B cell (primary cell): Measurements from ENCODE around the gene STAT2. TPM values are rescaled to one million over a fixed set of nuclear protein-coding genes. Genes with fewer than 3 reads are reported as not detected.
A peak's percentile ranks its signal among the peaks of the same experiment; 100 is the strongest.

Experiments used
- ATAC-seq: fragments of 200-7000 bp; cut with Tn5 transposase; one replicate; pipeline ENCODE4 v1.10.0; 2021; ENCODE audit warnings: low read depth, mild to moderate bottlenecking, moderate number of reproducible peaks, moderate library complexity
- CTCF ChIA-PET: fragments of 350-600 bp; sonication (Branson Sonifier 250); formaldehyde crosslinking; loops from one replicate; lab custom pipeline; 2021; ENCODE audit warnings: antibody characterized with exemption, inconsistent platforms; lab: Charles Lee
- POLR2A ChIA-PET: fragments of 350-600 bp; sonication (Branson Sonifier 250); formaldehyde crosslinking; loops from one replicate; lab custom pipeline; 2021; ENCODE audit warnings: antibody characterized with exemption; lab: Charles Lee
- DNase-seq: peaks from one replicate; pipeline ENCODE4 v3.0.0; 2013
- H2AFZ ChIP-seq: 2 replicates; pipeline ENCODE4 v1.6.1; 2012; ENCODE audit warnings: mild to moderate bottlenecking, low read depth, low read length; ENCODE audit not compliant: insufficient read depth, poor library complexity, severe bottlenecking
- H3K27ac ChIP-seq, 2 donors: 1 replicate in 1 of 2; 2 replicates in 1 of 2; pipeline ENCODE4 v1.5.1; 2012 to 2013; ENCODE audit warnings: low read length in 2 of 2, mild to moderate bottlenecking in 2 of 2, moderate library complexity in 1 of 2
- H3K27me3 ChIP-seq, 4 experiments: fragments of 200-600 bp in 1 of 4; sonication (generic) in 1 of 4; replicated peaks in 1 of 4; 1 replicate in 2 of 4; 2 replicates in 2 of 4; pipeline versions ENCODE4 v1.6.1 to v1.7.0; 2013 to 2016; ENCODE audit warnings: low read length in 3 of 4, mild to moderate bottlenecking in 2 of 4, mixed read lengths in 1 of 4, moderate library complexity in 1 of 4; ENCODE audit not compliant: insufficient read depth in 4 of 4, control insufficient read depth in 3 of 4; ENCODE audit errors: control extremely low read depth in 1 of 4
- H3K36me3 ChIP-seq, 2 experiments: replicated peaks in 1 of 2; 1 replicate in 1 of 2; 2 replicates in 1 of 2; pipeline versions ENCODE4 v1.6.1 to v1.7.1; 2013; ENCODE audit warnings: low read length in 1 of 2; ENCODE audit not compliant: insufficient read depth in 2 of 2, control insufficient read depth in 1 of 2; ENCODE audit errors: control extremely low read depth in 1 of 2, extremely low read depth in 1 of 2
- H3K4me1 ChIP-seq, 2 donors: fragments of 200-600 bp in 1 of 2; sonication (generic) in 1 of 2; 1 replicate in 1 of 2; 2 replicates in 1 of 2; pipeline versions ENCODE4 v1.5.1 to v1.6.1; 2013 to 2017; ENCODE audit warnings: low read length in 2 of 2; ENCODE audit not compliant: control insufficient read depth in 2 of 2, insufficient read depth in 2 of 2
- H3K4me2 ChIP-seq: replicated peaks from 2 replicates; pipeline ENCODE3; 2012; ENCODE audit warnings: mild to moderate bottlenecking, low read depth, low read length; ENCODE audit not compliant: poor library complexity, severe bottlenecking
- H3K4me3 ChIP-seq, 5 experiments: fragments of 200-600 bp in 1 of 5; sonication (generic) in 1 of 5; 1 replicate in 3 of 5; 2 replicates in 2 of 5; pipeline versions ENCODE4 v1.5.1 to v1.7.0; 2011 to 2016; ENCODE audit warnings: low read length in 4 of 5, mild to moderate bottlenecking in 4 of 5, low read depth in 2 of 5, control low read depth in 1 of 5, moderate library complexity in 1 of 5; ENCODE audit not compliant: insufficient read depth in 1 of 5; ENCODE audit errors: control extremely low read depth in 1 of 5, extremely low read depth in 1 of 5
- H3K79me2 ChIP-seq: fragments of 200-600 bp; sonication (generic); one replicate; pipeline ENCODE4 v1.6.0; 2016; ENCODE audit warnings: low read length; ENCODE audit not compliant: control insufficient read depth, insufficient read depth
- H3K9ac ChIP-seq: fragments of 200-600 bp; sonication (generic); 2 replicates; pipeline ENCODE4 v1.6.1; 2017; ENCODE audit warnings: mild to moderate bottlenecking, low read length, moderate library complexity
- H3K9me3 ChIP-seq, 3 donors: one replicate each; pipeline versions ENCODE4 v1.6.1 to v1.7.1; 2013; ENCODE audit warnings: low read length in 2 of 3; ENCODE audit not compliant: control insufficient read depth in 2 of 3, insufficient read depth in 1 of 3; ENCODE audit errors: control extremely low read depth in 1 of 3
- H4K20me1 ChIP-seq: 2 replicates; pipeline ENCODE4 v1.6.0; 2012; ENCODE audit warnings: mild to moderate bottlenecking, low read length; ENCODE audit not compliant: insufficient read depth, control insufficient read depth, poor library complexity, severe bottlenecking
- H3K27ac Mint-ChIP-seq: one replicate; pipeline ENCODE4 v1.8.0; 2021; ENCODE audit warnings: mixed read lengths
- H3K27me3 Mint-ChIP-seq: one replicate; pipeline ENCODE4 v1.8.0; 2021; ENCODE audit warnings: mixed read lengths
- H3K4me1 Mint-ChIP-seq: one replicate; pipeline ENCODE4 v1.8.0; 2021; ENCODE audit warnings: mixed read lengths
- H3K4me3 Mint-ChIP-seq: one replicate; pipeline ENCODE4 v1.8.0; 2021; ENCODE audit warnings: mixed read lengths
- H3K9me3 Mint-ChIP-seq: one replicate; pipeline ENCODE4 v1.8.0; 2022; ENCODE audit warnings: mixed read lengths; ENCODE audit not compliant: insufficient read depth
- EZH2 ChIP-seq: IDR thresholded peaks from 2 replicates; pipeline ENCODE4 v1.6.1; 2012; ENCODE audit warnings: borderline replicate concordance, low read depth, mild to moderate bottlenecking, moderate library complexity, low read length; ENCODE audit not compliant: insufficient read depth, poor library complexity, severe bottlenecking
- WGBS: methylation state at CpG from one replicate; pipeline ENCODE4 v1.1.5; 2013; ENCODE audit warnings: missing lambda C conversion rate; ENCODE audit not compliant: insufficient coverage; 5-methylcytosine and 5-hydroxymethylcytosine counted together
- intact Hi-C: fragments of 100-400 bp; cut with micrococcal nuclease; formaldehyde crosslinking; loops from one replicate; pipeline ENCODE4 v1.10.0; 2022
- polyA plus RNA-seq: library from polyadenylated mRNA; depleted of rRNA; stranded (reverse); fragments of >200 nt; gene quantifications from 2 replicates; pipeline ENCODE4 v1.2.3, GENCODE V29; 2012
- total RNA-seq, 2 donors: library from RNA; stranded (reverse); fragments of 120-200 nt in 1 of 2; gene quantifications; 1 replicate in 1 of 2; 2 replicates in 1 of 2; pipeline versions ENCODE4 v1.2.3 to v1.2.4, GENCODE V29; 2013 to 2022
- TF ChIP-seq, protein P1 (sequence below): fragments of 200-600 bp; IDR thresholded peaks from one replicate; pipeline ENCODE4 v1.8.0; 2022; ENCODE audit warnings: antibody characterized with exemption, mild to moderate bottlenecking

The STAT2 gene
- total and polyA plus RNA-seq, 2 donors (not counting 1 experiment from before 2014, with no cell fraction given) = 261 to 298 TPM

DNA sequence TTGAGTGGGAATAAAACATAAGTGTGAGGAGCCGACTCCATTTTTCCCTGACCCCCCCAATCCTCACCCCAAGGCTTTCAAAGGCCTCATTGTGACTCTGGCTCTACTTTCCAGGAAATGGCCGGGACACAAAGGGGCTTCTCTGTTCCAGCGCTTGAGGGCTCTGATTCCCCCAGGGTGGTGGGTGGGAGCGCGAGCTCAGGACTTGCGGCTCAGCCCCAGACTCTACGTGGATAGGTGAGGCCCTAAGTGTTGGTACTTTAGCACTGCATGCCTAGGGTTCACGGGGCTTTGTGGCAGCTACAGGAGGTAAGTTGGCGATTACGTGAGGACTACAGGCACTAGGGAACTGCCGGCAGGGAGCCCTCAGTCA is 44.7 kb downstream of the STAT2 start:
- POLR2A ChIA-PET = interaction anchor here (0.7 to 2.3 kb wide), 20 partner anchors 9 to 199 kb away, joined by 3 to 12 read pairs (median 4); partner anchors contain the start of genes APOF, COQ10A, GLS2 and IL23A
- DNase-seq (no peak), ATAC-seq (no peak)
- H3K27ac ChIP-seq = peak overlapping the region; percentile 67 to 90
- TF ChIP-seq EZH2 = no peak
- TF ChIP-seq, protein P1, sequence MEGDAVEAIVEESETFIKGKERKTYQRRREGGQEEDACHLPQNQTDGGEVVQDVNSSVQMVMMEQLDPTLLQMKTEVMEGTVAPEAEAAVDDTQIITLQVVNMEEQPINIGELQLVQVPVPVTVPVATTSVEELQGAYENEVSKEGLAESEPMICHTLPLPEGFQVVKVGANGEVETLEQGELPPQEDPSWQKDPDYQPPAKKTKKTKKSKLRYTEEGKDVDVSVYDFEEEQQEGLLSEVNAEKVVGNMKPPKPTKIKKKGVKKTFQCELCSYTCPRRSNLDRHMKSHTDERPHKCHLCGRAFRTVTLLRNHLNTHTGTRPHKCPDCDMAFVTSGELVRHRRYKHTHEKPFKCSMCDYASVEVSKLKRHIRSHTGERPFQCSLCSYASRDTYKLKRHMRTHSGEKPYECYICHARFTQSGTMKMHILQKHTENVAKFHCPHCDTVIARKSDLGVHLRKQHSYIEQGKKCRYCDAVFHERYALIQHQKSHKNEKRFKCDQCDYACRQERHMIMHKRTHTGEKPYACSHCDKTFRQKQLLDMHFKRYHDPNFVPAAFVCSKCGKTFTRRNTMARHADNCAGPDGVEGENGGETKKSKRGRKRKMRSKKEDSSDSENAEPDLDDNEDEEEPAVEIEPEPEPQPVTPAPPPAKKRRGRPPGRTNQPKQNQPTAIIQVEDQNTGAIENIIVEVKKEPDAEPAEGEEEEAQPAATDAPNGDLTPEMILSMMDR = no peak
- under 1% methylated on average over 10 of the region's 11 CpGs for WGBS
- peak overlapping the region; percentile 95 for H2AFZ ChIP-seq
- H3K9ac ChIP-seq = peak overlapping the region; percentile 82
- peaks cover 12 to 15% of the 10 kb centered on the region in 2 donors for H3K4me1 ChIP-seq
- H3K4me1 Mint-ChIP-seq = peaks cover 10% of the 10 kb centered on the region
- H3K9me3 ChIP-seq = no peaks in the 10 kb centered on the region
- no peaks in the 10 kb centered on the region for H3K27me3 Mint-ChIP-seq
- H4K20me1 ChIP-seq = no peaks in the 10 kb centered on the region
- CTCF ChIA-PET = interaction anchor here (0.6 to 4.8 kb wide), 13 partner anchors 21 to 321 kb away, joined by 3 to 44 read pairs (median 4); partner anchors contain the start of genes IL23A, PAN2, STAT2 and TIMELESS
- H3K4me3 ChIP-seq = peak overlapping the region; percentile 78 to 94 (median 91)
- peak overlapping the region; percentile 99 for H3K4me3 Mint-ChIP-seq
- H3K27ac Mint-ChIP-seq = peak overlapping the region; percentile 99
- intact Hi-C loops = loop anchor here (5.0 kb wide), 2 partner anchors 123 to 1207 kb away; partner anchors contain the start of genes DDIT3 and MBD6
- no peaks in the 10 kb centered on the region for H3K27me3 ChIP-seq
- peak overlapping the region; percentile 91 for H3K4me2 ChIP-seq
- peaks cover 8 to 28% of the 10 kb centered on the region in 2 experiments for H3K36me3 ChIP-seq
- peaks cover 20% of the 10 kb centered on the region for H3K79me2 ChIP-seq
- H3K9me3 Mint-ChIP-seq = no peaks in the 10 kb centered on the region

DNA sequence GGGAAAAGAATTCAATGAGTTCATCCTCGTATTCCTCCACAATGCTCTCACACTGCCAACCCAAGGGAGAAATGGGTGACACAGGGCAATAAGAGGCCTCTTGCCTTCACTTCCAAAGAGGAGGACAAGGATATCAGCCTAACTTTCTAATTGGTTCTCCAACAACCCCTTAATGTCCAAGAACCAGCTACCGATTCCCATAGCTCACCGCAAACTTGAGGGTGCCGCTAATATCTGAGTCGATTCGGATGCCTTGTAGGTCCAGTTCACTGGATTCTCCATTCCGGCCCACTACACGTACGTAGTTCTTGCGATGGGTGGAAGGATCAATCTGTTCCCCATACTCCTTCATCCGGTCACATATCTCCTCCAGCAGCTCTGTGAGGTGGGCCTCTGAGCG is 48.9 kb downstream of the STAT2 start:
- Mint-ChIP-seq H3K4me3 (no peak overlapping the region), H3K27ac (no peak overlapping the region), H3K9me3 (no peaks in the 10 kb centered on the region), H3K27me3 (no peaks in the 10 kb centered on the region), H3K4me1 (peaks cover 10% of the 10 kb centered on the region)
- peaks cover 27% of the 10 kb centered on the region for H3K79me2 ChIP-seq
- no peak overlapping the region for H3K27ac ChIP-seq
- H3K4me2 ChIP-seq = no peak overlapping the region
- DNase-seq (no peak), ATAC-seq (no peak)
- no peaks in the 10 kb centered on the region for H3K27me3 ChIP-seq
- CTCF ChIA-PET = interaction anchor here (1.0 to 3.5 kb wide), 3 partner anchors 21 to 153 kb away, joined by 4 to 14 read pairs (median 4); partner anchors contain the start of gene ANKRD52
- peaks cover 8 to 10% of the 10 kb centered on the region in 2 donors for H3K4me1 ChIP-seq
- no peaks in the 10 kb centered on the region for H4K20me1 ChIP-seq
- TF ChIP-seq, protein P1 = no peak
- no peak for TF ChIP-seq EZH2
- intact Hi-C loops = no loop called here
- peaks cover 8 to 35% of the 10 kb centered on the region in 2 experiments for H3K36me3 ChIP-seq
- no peak overlapping the region for H2AFZ ChIP-seq
- POLR2A ChIA-PET = no interaction called here
- H3K4me3 ChIP-seq = no peak overlapping the region
- no peaks in the 10 kb centered on the region for H3K9me3 ChIP-seq
- over 99% methylated on average over 10 of the region's 12 CpGs for WGBS
- no peak overlapping the region for H3K9ac ChIP-seq
